Activated CD4-positive, alpha-beta T cell treated with anti-CD3 and anti-CD28 coated beads, Interleukin-2, Interleukin-4, amounts not matched to agents 100 ng/mL and 50 ng/mL, durations not matched to agents 16 hours and 8 hours (primary cell): Measurements from ENCODE around the gene TOX4.
"Not testable (repeated sequence)": the region's sequence is repeated elsewhere in the genome, so short reads cannot be mapped to it uniquely, and the experiment has no call there.

Experiments
- DNase-seq: peaks from one replicate; pipeline ENCODE4 v3.0.0-alpha.2; 2020; ENCODE audit warnings: low spot score

Gene TOX4

DNA sequence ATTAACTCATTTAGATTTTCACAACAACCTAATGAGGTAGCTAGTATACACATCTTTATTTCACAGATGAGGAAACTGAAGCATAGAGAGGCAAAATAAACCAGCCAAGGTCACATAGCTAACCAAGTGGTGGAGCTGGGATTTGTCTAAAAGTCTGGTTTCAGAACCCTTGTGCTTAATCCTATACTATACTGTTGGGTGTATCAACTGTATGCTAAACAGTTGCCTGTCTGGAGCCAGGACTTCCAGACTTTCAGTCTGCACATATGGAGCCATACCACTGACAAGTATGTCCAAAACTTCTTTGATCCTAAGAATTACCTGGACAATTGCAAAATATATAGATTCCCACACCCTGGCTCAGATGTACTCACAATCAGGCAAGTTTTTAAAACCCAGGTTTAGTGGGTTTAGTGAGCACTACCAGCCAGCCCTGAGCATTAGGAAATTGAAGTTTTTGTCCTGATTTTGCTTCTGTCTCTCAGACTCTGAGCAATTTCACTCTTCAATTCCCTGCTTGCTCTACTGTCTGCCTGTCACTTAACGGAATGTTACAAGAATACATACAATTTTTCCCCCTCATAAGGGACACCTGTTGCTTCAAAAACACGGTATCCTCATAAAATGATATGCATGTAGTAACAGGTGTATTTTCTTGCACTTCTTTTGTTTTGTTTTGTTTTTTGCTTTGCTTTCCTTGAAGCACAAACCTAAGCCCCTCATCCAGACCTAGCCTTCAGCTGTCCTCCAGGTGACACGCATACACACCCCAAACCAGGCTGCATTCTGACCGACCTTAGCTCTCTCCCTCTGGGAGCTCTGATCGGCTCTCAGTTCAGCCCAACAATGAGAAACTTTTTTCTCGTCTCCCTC lies 58.8 kb downstream of the TOX4 start:
- no peak for DNase-seq

DNA sequence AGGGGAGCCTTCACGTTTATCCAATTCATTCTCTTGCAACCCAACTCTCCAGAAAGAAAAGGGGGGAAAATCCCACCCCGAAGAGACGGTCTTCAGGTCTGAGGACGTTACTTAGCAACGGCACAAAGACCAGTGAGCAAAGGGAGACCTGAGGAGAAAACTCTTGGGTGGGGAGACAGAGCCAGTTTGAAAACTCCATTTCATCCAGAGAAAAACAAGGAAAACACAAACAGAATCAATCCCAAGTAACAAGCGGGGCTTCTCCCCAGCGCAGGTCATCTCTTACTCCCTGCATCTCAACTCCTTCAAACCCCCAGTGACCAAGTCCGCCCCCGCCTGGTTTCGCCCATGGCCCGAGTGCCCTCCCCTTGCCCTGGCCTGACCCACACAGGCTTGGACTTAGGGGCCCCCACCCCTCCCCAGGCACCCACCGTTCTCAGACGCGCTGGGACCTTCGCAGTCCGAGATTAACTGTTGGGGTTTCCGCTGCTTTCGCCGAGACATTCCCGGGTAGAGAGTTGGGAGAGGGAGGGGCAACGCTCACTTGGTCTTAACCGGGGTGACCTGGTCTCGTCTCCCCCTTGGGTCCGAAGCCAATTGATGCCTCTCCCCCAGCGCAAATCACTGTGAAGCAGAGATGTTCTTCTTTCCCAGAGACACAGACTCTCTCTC lies 59.6 kb downstream of the TOX4 start:
- DNase-seq, result no peak

DNA sequence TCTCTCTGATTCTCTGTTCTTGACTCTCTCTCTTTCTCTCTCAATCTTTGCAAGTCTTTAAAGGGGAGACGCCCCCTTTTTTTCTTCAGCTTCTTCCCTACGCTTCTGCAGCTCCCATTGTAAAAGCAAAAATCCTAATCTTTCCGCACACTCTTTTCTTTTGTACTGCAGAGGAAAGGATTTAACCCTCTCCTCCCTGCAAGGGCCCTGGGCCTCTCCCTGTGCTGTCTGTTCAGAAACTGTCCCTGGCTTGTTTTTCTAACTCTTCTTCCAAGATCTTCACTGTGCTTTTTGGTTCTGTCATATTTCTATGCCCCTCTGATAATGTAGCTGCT lies 60.1 kb downstream of the TOX4 start:
- no peak for DNase-seq

DNA sequence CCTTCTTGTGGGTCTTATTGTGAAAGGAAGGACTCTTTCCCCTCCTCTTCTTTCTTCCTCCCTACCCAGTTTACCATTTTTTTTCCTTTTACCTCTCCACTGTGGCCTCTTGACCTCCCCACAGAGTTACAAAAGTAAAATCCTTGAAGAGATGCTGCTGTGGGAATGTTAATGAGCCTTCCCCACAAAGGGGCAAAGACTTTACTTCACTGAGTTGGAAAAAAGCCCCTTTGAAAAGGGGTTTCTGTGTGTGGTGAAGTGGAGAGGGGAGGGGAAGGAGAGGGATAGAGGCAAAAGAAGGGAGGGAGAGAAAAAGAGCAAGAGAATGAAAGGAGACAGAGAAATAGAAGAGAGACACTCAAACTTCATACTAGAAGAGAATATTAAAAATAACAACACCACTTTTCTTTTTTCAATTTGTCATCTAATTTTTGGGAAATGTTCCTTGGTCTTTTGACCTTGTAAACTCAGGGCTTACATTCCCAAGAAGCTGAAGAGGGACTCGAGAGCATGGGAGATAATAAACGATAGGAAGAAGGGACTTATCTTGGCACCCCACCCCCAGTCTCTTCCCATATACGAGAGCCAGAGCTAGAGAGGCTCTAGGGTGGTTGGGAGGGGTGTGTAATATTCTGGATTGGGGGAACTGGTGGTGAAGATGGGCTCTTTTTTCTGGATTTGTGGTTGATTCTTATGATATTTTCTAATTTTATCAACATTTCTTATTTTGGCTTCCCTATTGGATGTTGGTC lies 62.4 kb downstream of the TOX4 start:
- DNase-seq, result no peak

DNA sequence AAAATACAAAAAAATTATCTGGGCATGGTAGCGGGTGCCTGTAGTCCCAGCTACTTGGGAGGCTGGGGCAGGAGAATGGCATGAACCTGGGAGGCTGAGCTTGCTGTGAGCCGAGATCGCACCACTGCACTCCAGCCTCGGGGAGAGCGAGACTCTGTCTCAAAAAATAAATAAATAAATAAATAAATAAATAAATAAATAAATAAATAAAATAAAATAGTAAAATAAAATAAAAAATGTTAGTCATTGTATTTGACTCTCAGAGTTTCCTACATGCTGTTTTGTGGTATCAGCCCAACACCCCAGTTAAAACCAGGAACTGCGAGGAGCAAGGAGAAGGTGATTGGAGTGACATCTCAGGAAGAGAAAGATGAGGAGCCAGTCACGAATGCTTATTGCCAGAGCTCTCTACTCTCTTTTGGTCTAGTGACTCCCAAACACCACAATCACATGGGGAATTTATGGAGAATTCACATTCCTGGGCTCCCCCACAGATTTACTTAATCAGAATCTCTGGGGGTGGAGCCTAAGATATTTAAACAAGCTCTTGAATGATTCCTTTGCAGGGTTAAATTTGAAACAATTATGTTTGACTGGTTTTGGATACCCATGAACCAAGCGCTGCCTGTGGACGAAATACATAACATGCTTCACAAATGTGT lies 64.5 kb downstream of the TOX4 start:
- no peak for DNase-seq

DNA sequence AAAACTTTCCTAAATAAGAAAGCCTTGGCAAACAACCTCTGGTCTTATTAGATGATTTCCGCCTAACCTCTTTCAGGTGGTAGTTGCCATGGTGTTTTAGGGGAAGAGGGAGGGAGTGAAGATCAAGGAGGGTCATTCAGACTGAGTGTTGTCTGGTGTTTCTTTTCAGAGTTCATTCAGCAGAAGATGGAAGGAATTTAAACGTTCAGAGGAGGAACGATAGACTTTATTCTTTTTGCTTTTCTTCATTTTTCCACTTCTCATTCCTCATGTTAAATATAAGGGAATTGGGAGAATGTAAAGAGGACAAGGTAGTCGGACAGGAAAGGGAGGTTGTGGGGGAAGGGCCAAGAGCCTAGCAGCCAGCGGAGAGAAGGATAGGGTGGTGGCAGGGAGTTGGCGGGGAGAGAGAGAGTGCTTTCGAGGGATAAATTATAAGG lies 66.5 kb downstream of the TOX4 start:
- DNase-seq, result no peak

DNA sequence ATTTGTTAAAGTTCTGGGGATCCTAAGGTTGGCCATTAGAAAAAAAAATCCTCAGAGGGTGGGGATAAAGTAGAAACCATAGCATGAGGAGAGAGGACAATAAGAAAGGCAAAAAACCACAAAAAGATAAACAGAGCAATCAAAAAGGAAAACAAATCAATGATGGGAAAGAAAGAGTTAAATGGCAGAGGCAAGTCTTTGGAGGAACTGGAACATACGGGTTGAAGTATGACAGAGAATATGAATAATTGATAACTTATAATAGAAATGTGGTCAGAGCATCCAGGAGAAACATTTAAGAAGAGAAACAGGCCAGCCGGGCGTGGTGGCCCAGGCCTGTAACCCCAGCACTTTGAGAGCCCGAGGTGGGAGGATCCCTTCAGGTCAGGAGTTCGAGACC lies 67.0 kb downstream of the TOX4 start:
- DNase-seq, result no peak

DNA sequence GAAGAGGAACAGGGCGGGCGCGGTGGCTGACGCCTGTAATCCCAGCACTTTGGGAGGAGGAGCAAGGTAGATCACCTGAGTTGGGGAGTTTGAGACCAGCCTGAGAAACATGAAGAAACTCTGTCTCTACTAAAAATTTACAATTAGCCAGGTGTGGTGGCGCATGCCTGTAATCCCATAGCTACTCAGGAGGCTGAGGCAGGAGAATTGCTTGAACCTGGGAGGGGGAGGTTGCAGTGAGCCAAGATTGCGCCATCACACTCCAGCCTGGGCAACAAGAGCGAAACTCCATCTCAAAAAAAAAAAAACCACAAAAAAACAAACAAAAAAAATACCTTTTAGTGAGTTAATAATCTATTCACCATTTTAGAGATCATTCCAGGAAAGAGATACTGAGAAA lies 67.6 kb downstream of the TOX4 start:
- not testable (repeated sequence) for DNase-seq
